Stimulated activated CD4-positive, alpha-beta T cell treated with anti-CD3 and anti-CD28 coated beads, TNF-alpha, amount 100 ng/mL, for 24 hours (primary cell): Measurements from ENCODE around the gene MLLT11.
"Not testable (repeated sequence)": the region's sequence is repeated elsewhere in the genome, so short reads cannot be mapped to it uniquely, and the experiment has no call there.

Experiments used
- DNase-seq, 3 experiments: peaks; one replicate each; pipeline ENCODE4 v3.0.0-alpha.2; 2020; ENCODE audit warnings: low read depth in 3 of 3

Gene MLLT11

GRCh38 chr1:151056149-151056548 is 4.0 kb upstream of the MLLT11 start:
- no peak for DNase-seq

GRCh38 chr1:151058692-151059091 is 1.5 kb upstream of the MLLT11 start:
- DNase-seq = no peak

- peak; percentile 61 to 84 (median 65) for DNase-seq
Measured at GRCh38 chr1:151059109-151060006, 839 bp upstream of the MLLT11 start, which contains the start of gene CDC42SE1. CDC42SE1 (minus strand) TSS chr1:151059622; CDS start chr1:151055730, 3,892 bp downstream.

GRCh38 chr1:151060657-151061421 is 642 bp downstream of the MLLT11 start:
- DNase-seq = no peak

- no peak for DNase-seq
Measured at GRCh38 chr1:151061704-151062103, 1.5 kb downstream of the MLLT11 start.

GRCh38 chr1:151062741-151063371 is 2.7 kb downstream of the MLLT11 start:
- DNase-seq = no peak

- no peak for DNase-seq
Measured at GRCh38 chr1:151065089-151065645, 5.0 kb downstream of the MLLT11 start.

GRCh38 chr1:151067185-151067584 is 7.0 kb downstream of the MLLT11 start:
- DNase-seq = no peak

GRCh38 chr1:151069103-151069486 is 8.9 kb downstream of the MLLT11 start:
- no peak for DNase-seq

GRCh38 chr1:151070474-151071276 is 10.5 kb downstream of the MLLT11 start, which contains the start of gene GABPB2:
GABPB2 (plus strand) TSS chr1:151070761; CDS start chr1:151088190, 17,429 bp downstream.
- peak; percentile 77 to 91 (median 78) for DNase-seq

- no peak for DNase-seq
Measured at GRCh38 chr1:151072224-151072623, 12.0 kb downstream of the MLLT11 start.

GRCh38 chr1:151085953-151086559 is 25.9 kb downstream of the MLLT11 start:
- no peak for DNase-seq

GRCh38 chr1:151097426-151097825 is 37.2 kb downstream of the MLLT11 start:
- not testable (repeated sequence) for DNase-seq

GRCh38 chr1:151098126-151098525 is 37.9 kb downstream of the MLLT11 start:
- DNase-seq = no peak

- DNase-seq = no peak
Measured at GRCh38 chr1:151104630-151105029, 44.4 kb downstream of the MLLT11 start.

- DNase-seq = no peak
Measured at GRCh38 chr1:151106894-151107293, 46.7 kb downstream of the MLLT11 start.

- DNase-seq = no peak
Measured at GRCh38 chr1:151108331-151108730, 48.1 kb downstream of the MLLT11 start.

- no peak for DNase-seq
Measured at GRCh38 chr1:151113877-151114276, 53.7 kb downstream of the MLLT11 start.
